ENCODE data around the gene CDKAL1.

The CDKAL1 gene

DNA sequence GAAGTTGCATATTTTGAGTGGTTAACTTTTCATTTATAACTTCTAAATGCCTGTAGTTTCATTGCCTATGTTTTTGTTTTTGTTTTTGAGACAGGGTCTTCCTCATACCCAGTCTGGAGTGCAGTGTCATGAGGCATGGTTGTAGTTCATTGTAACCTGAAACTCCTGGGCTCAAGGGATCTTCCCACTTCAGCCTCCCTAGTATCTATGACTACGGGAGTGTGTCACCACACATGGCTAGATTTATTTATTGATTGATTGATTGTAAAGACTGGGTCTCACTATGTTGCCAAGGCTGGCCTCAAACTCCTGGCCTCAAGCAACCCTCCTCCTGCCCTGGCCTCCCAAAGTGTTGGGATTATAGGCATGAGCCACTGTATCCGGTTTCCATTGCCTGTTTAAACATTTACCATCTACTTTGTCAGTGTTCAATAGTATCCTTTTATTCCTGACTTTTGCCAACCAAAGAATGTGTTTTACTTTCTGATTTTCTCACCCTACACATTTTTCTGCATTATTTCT, 144.6 kb downstream of the CDKAL1 start:
- CTCF ChIA-PET, result interaction anchor here (1.3 kb wide), 1 partner anchor 7 kb away, joined by 5 read pairs; no protein-coding TSS in a partner anchor
- H3K4me3 ChIP-seq (ENCODE audit: low read depth, low read length), result no peak overlapping the region
- POLR2A ChIA-PET, result no interaction called here
- no peak for DNase-seq (ENCODE audit: low read depth, low spot score)
- TF ChIP-seq CTCF (IDR thresholded peaks at IDR 0.05; ENCODE audit: insufficient read depth, low read length, missing control alignments), result no peak

GRCh38 chr6:20680697-20681165, 146.5 kb downstream of the CDKAL1 start:
- POLR2A ChIA-PET, result no interaction called here
- CTCF ChIA-PET, result no interaction called here
- TF ChIP-seq CTCF (IDR thresholded peaks at IDR 0.05; ENCODE audit: insufficient read depth, low read length, missing control alignments), result no peak
- H3K4me3 ChIP-seq (ENCODE audit: low read depth, low read length), result no peak overlapping the region
- no peak for DNase-seq (ENCODE audit: low read depth, low spot score)

DNA sequence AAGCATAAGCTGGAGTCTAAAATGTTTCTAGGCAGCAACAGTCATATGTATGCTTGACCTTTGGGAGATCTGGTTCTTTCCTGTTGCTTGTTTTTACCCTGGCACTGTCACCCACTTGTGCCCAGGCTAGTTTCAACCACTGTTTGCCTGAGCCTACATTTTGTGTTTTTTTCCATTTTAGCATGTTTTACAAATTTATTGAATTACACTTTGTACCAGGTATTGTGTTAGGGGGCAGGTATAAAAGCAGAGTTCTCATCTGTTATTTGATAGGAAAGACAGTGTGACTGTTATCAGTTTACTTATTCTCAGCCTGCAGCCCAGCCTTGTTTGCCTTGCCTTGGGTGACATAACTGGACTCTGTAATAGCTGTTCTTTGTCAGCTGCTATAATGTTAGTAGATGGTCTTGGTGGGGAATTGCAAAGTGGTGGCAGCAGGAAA, 147.0 kb downstream of the CDKAL1 start:
- ChIA-PET CTCF (no interaction called here), POLR2A (no interaction called here)
- DNase-seq (ENCODE audit: low read depth, low spot score), result no peak
- TF ChIP-seq CTCF (IDR thresholded peaks at IDR 0.05; ENCODE audit: insufficient read depth, low read length, missing control alignments), result no peak
- H3K4me3 ChIP-seq (ENCODE audit: low read depth, low read length), result no peak overlapping the region

DNA sequence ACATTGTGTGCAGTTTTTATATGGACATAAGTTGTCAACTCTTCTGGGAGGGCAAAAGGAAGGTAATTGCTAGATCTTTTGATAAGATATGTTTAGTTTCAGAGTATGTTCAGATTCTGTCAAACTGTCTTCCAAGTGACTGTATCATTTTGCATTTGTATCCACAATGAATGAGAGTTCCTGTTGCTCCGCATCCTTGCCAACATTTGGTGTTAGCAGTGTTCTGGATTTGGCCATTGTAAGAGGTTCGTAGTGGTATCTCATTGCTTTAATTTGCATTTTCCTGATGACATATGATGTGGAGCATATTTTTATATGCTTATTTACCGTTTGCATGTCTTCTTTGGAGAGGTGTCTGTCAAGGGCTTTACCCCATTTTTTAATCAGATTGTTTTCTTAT, 150.2 kb downstream of the CDKAL1 start:
- POLR2A ChIA-PET, result no interaction called here
- CTCF ChIA-PET, result no interaction called here
- DNase-seq (ENCODE audit: low read depth, low spot score), result no peak
- no peak for TF ChIP-seq CTCF (IDR thresholded peaks at IDR 0.05; ENCODE audit: insufficient read depth, low read length, missing control alignments)
- no peak overlapping the region for H3K4me3 ChIP-seq (ENCODE audit: low read depth, low read length)

DNA sequence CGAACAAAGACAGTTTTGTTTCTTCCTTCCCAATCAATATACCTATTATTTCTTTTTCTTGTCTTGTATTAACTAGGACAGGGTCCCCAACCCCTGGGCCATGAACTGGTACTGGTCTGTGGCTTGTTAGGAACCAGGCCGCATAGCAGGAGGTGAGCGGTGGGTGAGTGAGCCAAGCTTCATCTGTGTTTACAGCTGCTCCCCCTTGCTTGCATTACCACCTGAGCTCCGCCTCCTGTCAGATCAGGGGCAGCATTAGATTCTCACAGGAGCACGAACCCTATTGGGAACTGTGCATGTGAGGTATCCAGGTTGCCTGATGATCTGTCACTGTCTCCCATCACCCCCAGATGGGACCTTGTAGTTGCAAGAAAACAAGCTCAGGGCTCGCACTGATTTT, 151.9 kb downstream of the CDKAL1 start:
- CTCF ChIA-PET, result interaction anchor here (1.3 kb wide), 1 partner anchor 8 kb away, joined by 5 read pairs; no protein-coding TSS in a partner anchor

GRCh38 chr6:20687494-20687893, 153.2 kb downstream of the CDKAL1 start:
- ChIA-PET CTCF (no interaction called here), POLR2A (no interaction called here)
- no peak for TF ChIP-seq CTCF (IDR thresholded peaks at IDR 0.05; ENCODE audit: insufficient read depth, low read length, missing control alignments)
- DNase-seq (ENCODE audit: low read depth, low spot score), result no peak
- no peak overlapping the region for H3K4me3 ChIP-seq (ENCODE audit: low read depth, low read length)

More for the DNA sequence above, 151.9 kb downstream of the CDKAL1 start:
- DNase-seq (ENCODE audit: low read depth, low spot score), result no peak
- no peak for TF ChIP-seq CTCF (IDR thresholded peaks at IDR 0.05; ENCODE audit: insufficient read depth, low read length, missing control alignments)
- POLR2A ChIA-PET, result no interaction called here
- no peak overlapping the region for H3K4me3 ChIP-seq (ENCODE audit: low read depth, low read length)
